NCI-H1048 (cell line): ENCODE results near the gene VSX1.

Source experiments
- DNase-seq: peaks from one replicate; lab custom pipeline; 2025; lab: John Stamatoyannopoulos, UW

Gene VSX1

DNA sequence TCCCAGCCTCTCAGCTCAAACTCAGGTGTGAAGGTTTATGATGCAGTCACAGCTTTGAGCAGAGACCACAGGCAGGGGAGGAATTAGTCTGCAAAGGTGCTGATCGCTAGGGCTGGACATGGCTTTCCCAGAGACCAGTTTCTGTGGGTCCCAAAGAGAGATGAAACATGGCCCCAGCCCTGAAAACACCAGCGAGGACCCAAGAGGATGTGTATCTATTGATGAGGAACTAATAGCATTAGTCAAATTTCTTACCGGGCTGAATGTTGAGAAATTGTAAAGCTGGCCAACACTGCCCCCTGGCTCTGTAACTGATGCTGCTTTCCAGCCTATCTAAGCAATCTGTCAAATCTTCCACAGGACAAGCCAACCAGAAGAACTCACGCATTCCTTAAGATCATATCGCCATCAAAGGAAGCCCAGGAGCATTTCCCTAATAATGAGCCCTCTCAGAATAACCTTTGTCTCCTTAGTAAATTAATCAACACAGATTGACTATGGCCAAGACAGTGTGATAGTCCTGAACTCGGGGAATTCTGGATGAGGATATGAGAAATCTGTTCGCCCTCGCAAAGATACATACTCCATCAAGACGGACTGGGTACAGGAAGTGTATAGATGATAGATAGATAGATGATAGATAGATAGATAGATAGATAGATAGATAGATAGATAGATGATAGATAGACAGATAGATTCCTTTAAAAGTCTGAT, 16.2 kb downstream of the VSX1 start:
- peak; percentile 43 for DNase-seq

DNA sequence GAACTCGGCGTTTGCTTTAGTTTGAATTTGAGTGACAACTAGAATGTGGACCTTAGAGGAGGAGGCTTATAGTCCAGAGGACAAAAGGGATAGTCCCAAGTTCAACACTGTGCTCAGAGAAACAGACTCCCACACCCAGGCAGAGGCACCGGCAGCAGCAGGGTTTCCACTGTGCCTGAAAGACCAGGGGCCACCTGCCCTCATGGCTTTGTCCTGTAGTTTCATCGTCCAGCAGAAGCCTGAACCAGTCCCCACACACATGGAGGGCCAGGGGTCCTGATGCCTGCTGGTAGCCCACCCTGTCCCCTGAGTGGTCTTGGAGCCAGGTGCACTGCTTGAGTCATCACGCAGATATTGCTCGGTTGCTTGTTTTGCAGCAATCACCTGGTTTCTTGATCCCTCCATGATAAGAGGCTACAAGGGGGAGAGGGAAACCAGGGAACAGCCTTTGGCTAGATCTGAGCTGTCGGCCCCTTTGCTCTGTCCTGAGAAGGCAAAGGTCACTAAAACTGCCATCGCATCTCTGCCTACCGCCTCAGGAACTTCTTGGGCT, 16.8 kb downstream of the VSX1 start:
- DNase-seq, result no peak

DNA sequence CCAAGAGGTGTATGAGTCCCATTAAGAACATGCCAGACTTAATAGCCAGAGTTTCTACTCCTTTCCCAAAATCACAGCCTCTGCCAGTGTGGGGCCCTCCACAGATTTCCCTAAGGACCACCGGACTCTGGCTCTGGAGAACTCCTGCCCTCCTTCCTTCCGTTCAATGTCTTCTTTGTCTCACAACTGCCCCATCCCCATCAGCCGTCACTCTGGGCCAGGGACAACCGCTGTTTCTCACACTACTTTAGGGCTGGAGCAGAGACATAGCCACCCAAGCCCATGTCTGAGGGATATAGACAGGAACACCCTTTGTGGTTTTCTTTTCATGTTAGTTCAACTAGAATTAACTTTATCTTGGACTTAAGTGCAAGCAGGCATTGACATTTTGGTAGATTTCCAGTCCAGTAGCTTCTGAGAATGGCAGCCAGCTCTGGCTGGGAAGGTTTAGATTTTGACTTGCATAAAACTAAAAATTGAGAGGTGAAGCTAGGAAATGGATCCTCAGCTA, 17.3 kb downstream of the VSX1 start:
- DNase-seq, result no peak

DNA sequence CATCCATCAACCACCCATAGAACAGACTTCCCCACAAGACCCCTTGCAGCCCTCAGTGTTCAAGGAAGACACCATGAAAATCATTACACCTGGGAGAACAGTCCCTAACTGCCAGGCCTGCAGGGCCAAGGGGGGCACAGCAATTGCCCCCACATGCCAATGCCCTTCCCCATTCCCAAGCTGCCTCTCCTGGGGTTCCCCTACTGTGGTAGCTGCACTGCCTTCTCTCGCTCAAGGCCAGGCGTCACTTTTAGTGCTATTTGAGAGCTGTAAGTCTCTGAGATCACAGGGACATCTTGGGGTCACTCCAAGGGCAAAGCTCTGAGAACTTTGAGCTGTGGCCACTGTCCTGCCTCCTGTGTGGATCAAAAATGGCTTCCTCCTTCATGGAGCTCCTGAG, 18.0 kb downstream of the VSX1 start:
- DNase-seq, result no peak

DNA sequence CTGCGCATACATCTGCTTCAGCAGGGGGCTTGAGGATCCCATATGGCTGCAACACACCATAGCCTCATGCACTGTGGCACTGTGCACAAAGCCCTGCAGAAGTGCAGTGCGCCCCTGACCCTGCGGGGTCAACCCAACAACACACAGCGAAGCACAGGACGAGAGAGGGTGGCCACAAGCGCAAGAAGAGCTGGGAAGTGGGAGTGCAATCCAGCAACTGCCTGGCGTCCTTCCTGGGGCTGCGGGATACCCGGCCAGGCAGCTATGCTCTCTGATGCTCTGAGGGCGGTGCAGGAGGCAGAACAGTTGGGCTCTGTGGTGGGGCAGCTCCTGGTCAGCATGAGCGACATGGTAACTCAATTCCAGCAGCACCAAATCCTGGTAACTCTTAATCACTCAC, 18.4 kb downstream of the VSX1 start:
- no peak for DNase-seq

DNA sequence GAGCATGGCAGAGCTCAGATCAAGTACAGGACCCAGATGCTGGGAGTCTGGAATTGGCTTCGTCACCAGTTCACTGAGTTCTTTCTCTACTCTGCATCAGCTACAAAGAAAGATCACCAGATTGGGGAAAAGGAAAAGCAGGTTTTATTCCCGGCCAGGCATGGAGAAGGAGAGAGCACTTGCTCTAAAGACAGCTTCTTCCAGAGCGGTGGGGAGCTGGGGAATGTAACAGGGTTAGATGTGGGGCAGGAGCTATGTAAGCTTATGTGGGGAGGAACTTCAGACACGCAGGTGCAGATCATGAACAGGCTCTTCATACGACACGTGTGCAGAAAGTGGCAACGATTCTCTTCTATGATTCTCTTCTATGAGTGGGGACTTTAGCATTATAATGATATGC, 19.1 kb downstream of the VSX1 start:
- DNase-seq, result no peak

DNA sequence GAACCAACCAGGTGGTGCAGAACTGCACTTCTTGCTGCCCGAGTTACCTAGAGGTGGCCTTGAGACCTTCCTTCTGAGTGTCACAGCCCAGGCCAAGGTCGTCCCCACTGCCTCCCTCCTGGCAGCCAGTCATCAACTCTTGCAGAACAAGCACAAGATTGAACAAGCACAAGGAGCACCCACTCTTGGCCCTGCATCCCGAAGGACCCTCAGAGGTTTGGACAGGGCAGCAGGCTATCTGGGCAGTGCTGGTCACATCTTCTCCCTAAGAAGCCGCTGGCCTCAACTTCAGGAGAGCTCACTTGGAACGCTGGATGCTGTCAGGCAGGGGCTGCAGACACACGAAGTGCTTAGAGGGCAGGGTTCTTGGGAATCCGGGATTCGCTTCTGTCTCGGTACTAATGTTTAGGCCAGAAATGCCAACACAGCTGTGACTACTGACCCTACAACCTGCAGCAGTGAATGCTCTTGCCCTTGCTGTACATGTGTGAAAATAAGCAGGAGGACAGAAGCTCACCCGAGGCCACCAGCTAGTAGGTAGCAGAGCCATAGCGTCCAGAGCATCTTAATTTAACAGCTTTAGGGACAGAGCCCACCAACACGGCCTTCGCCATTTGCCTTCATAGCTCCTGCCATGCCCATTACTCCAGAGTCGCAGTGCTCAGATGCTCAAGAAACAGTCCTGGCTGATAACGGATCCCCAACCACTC, 20.0 kb downstream of the VSX1 start:
- no peak for DNase-seq

DNA sequence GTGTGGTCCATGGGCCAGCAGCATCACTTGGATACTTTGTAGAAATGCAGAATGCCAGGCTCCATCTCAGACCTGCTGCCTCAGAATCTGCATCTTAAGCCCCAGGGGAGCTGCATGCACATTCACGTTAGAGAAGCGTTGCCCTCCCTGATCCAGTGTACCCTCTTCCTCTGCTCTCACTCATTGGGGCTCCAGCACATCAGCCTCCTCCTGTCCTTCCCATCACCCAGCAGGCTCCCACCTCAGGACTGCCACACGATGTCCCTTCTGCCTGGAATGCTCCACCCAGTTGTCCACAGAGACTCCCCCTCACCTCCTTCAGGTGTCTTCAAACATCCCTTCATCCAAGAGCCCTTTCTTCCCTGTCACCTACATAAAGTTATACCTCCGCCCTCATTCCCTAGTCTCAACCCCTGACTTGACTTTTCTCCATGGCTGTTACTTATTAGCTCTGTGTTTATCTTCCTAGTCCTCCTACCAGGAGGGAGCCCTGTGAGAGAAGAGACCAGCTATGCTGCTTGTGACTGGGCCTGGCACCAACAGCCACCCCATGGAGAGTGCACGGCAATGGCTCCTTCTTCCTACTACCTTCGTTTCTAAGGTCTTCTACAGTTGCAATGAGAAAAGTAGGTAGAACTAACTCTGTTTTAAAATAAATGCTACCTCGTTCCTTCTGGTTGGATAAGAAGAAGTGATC, 20.7 kb downstream of the VSX1 start:
- DNase-seq, result no peak

DNA sequence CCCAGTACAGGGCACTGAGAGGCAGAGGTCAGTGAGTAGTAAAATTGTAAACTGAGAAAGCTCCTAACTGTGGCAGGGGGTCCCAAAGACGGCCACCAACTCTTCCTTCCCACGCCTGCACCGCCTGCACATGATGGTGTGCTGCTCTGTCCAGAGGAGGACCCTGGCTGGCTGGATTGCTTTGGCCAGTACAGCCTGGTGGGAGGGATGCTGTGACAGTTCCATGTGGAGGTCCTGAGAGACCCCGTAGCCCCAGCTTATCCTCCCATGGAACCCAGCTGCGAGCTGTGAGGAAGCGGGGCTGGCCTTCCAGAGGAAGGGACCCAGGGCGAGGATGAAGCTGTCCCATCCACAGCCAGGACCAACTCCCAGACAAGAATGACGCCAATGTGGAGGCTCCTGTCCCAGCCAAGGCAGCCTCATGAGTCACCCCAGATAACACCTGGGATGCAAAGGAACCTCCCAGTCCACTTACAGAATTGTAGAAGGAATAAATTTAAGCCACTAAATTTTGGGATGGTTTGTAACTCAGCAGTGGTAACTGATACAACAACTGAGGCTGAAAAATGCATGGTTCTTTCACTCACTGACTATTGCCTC, 22.0 kb downstream of the VSX1 start:
- DNase-seq, result no peak

DNA sequence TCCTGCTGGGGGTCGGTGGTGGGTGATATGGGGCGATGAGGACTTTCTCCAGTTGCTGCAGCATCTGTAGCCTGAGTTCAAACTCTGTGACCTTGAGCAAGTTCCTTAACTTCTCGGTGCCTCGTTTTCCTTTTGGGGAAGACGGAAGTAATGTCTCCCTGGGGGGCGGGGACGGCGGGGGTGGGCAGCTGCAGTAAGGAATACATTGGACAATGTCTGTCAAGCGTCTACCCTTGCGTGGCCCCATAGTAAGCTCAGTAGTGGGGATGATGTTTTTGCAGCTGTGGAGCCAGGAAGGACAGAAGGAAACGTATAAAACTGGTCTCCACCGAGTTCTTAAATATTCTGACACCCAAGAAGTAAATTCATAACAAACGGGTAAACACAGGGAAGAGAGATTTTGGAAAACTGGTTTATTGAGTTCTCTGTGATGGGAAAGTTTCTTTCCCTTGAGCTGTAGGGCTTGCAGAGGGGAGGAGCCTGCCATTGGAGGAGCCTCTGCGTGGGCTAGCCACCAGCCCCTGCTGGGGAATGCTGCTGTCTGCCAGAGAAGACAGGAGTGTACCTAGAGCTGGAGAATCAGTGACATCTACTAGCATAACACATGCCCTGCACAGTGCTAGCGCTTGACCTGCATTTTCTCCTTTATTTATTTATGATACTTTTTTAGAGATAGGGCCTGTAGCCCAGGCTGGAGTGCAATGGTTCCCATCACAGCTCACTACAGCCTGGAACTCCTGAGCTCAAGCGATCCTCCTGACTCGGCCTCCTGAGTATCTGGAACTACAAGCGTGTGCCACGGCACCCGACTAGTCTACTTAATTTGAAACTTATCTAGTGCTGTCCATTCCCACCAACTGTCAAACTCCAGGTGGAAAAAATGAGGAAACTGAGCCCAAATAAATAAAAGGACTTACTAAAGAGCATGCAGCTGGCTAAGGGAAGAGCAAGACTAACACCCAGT, 22.8 kb downstream of the VSX1 start:
- no peak for DNase-seq

DNA sequence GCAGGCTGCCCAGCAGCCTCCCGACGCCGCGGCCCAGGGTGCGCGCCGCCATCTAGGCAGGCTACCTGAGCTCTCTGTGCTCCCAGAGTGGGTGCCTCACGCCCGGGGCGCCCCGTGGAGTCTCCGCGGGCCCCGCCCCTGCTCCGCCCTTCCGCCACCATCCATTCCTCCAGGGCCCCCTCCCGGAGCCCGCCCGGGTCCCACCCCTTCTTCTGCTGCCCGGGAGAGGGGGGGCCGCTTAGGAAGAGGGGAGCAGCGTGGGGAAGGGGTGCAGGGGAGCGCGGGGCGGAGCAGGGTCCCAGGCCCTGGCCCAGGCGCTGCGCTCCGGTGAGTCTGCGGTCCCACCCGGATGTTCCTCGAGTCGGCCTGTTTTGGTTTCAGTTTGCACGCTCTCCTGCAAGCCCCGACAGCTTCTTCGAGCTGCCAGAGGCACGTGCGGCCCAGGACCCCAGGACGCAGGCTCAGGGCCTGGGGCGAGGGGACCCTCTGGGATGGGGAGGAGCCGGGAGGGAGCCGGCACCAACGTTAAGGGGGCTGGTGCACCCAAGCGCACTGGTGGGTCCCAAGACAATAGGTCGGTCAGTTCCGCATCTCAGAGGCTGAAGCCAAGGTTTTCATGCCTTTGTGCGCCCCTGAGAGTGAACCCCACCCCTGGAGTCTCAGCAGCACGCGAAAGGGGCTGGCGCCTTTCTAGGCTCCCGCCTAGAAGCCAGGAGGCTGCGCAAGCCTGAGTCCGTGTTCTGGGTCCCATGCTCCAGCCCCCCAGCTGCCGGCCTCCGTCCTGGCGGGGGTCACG, 23.7 kb downstream of the VSX1 start, which contains the start of gene ACSS1:
TSS of gene ACSS1 (minus strand) at position 89 of the 796 bp plus-strand sequence. CDS start at position 52, 37 bp downstream.
- DNase-seq, result no peak

DNA sequence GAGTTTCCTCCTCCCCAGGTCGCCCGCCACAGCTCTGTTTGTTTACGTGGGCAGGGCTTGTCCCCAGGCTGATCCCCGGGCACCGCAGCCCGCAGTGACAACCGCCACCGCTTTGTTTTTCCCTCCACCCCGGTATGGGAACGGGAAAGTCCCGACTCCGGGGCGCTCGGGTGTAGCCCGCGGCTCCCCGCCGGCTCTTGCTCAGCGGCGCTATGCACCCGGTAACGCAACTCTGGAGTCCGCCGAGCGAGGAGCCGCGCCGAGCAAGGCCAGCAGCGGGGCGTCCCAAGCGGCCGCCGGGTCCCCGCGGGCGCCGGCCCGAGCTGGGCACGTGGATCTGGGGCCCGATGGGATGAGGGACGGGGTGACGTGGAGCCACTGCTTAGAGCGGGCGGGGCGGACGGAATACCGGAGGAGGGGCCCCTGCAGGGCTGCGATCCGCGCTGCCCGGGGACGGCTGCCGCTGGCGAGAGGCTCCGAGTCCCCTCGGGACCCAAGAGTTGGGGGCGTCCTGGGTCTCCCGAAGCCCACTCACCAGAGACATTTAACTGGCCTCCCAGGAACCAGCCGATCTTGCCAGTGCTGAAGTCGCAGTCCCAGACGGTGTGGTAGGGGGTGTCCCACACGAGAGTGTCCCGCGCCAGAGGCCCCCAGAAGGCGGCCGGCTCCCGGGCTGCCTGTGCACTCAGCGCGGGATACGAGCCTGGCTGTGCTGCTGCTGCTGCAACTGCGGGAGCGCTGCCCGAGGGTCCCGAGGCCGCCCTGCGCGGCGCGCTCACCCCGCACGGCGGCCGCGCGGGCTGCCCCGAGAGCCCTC, 24.5 kb downstream of the VSX1 start:
- DNase-seq, result no peak

DNA sequence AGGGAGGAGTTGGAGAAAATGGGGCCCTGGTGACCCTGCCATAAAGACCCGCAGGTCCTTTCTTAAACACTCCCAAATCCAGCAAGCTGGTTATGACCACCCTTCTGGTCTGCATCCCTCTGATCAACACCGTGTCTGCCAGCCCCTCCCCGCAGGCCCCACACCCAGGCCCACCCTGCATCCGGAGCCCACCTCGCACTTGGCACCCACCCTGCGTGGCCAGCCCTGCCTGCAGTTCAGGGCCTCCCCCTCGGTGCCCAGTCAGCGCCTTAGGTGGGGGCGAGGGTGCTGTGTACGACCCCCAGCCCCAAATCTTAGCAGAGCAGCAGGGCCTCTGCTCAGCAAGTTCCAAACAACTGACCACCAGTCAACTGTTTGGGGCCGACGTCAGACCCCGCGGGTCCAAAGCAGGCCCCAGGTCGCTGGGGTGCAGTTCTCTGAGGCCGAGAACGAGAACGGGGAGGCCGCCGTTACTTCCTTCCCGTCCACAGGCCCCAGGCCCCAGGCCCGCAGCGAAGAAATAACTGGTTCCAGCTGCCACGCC, 25.2 kb downstream of the VSX1 start:
- DNase-seq, result no peak

DNA sequence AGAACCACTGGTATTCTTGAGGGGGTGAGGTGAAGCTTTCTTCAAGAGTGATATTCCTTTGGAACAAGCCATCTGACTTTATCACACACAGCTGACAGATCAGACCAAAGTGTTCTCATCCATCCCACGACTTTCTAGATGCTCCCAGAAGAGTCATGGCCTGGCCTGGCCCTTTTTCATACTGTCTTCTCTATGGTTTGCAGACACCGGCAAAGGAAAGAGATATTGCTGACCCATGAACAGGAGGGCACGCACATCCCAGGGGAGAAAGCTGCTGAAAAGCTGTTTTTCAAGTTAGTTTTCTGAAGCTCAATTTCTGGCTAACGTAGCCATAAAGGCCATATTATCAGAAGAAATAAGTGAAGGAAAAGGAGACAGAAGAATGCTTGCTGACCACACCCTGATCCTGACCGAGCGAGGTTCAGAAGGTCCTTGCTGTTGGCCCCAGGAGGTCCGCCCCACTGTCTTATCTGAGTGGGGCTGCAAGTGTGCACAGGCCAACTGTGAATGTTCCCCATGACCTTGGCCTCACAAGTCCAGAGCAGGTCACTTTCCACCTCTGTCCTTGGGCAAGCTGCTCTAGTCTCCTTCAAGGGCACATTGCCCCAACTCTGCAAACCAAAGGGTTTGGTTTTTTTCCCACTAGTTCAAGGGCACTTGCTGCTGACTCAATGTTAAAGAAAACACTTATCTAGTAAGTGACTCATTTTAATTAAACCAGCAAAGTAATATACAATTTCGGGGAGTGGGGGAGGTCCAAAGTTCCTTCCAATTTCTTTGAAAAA, 26.0 kb downstream of the VSX1 start:
- DNase-seq, result no peak

DNA sequence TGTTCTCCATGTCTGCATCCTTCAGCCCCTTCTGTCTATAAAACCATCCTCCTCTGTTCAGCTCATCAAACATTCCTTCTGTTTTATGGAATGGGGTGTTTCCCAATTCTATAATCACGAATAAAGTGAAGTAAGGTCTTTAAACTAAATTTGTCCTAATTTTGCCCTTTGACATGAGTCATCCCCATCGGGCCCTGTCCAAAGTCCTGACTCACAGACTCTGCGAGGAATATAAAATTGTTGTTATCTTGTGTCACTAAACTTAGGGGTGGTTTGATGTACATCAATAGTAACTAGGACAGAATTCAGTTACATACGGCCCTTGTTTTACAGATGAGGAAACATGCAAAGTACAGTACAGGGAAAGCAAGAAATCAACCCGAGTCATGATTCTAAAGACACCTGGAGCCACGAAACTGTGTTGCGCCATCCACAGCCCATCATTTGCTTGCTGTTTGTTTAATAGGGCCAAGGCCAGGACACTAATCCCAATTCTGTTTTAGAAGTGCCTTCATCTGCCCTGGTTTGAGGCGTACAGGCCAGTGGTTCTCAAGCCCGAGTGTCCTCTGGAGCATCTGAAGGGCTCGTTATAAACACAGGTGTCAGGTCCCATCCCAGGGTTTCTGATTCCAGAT, 26.8 kb downstream of the VSX1 start:
- DNase-seq, result no peak

DNA sequence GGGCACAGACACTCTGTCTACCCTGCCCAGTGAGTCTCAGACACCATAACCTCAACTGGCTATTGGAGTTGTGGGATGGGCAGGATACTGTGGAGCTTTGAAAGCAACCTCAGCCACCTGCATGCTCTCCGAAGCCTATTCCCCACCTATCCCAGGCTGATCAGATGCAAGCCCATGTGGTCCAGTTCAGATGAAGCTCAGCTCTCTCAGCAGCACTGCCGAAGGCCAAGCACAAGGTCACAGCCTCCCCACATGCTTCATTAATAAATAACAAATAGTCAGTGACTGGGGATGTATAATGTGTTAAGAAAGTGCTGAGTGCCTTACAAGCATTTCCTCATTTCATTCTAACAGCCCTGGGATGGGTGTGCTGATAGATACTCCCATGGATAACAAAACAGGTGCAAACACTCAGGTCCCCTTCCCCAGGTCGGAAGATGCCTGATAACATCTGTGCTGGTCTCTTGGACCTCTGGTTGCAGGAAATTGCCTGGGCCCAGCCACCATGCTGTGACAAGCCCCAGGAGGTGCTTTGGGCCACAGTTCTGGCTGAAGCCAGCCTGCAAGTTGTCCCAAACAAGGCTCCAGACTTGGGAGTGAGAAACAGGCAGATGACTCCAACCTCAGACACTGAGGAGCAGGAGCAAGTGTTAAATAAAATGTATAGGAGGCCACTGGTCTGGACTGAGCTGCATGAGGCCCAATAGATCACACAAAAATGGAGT, 27.7 kb downstream of the VSX1 start:
- no peak for DNase-seq
